SK-N-MC (cell line): ENCODE data around the gene GPC1.

Experiments used
- EZH2 ChIP-seq: fragments of 200-600 bp; sonication (generic); IDR thresholded peaks from one replicate; pipeline ENCODE4 v1.6.1; 2017; ENCODE audit warnings: antibody characterized with exemption
- POLR2AphosphoS5 ChIP-seq: IDR thresholded peaks from 2 replicates; pipeline ENCODE4 v1.6.1; 2012; ENCODE audit warnings: mild to moderate bottlenecking, low read depth, low read length, borderline replicate concordance

DNA sequence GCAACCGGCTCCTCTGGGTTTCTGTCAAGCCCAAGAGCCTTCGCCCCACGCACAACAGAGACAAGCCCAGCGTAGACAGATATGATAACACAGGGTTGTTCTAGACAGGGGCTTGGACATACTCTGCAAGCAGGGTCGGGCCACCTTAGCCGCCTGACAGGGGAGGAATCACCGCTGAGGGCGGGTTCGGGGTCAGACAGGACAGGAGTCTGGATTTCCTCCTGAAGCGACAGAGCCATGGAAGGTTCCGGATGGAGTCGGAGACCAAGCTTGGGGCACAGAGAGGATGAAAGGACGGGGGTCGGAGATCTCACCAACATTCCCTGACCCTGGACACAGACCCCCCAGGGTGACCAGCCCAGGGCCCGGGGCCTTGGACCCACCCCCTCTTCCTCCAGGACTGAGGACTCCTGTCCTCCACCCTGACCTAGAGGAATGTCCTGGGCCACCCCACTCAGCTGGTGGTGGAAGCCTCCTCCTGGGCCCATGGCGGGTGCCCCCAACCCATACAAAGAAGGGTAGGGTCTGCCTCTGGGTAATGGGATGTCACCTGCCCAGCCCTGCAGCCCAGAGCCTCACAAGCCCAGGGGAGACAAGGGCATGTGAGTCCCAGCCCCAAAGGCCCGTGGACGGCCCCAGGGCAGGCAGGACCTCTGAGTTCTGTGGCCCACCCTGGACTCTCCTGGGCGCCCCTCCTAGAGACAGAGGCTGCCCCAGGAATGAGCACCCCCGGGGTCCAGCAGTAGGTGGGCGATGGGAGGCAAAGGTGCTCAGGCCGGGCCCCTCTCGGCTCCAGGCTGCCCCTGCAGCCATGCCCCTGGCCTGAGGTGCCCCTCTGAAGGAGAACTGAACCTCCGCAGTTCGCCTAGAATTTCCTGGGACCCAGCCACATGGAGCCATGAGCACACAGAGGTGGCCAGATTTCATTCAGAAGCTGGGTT, 44.1 kb upstream of the GPC1 start:
- TF ChIP-seq EZH2 (no peak), POLR2AphosphoS5 (no peak)
